NCI-H2227 (cell line): ENCODE results near the gene ENTPD6.
"Not testable (repeated sequence)": the region's sequence is repeated elsewhere in the genome, so short reads cannot be mapped to it uniquely, and the experiment has no call there.

Source experiments
- DNase-seq: peaks from one replicate; lab custom pipeline; 2025; ENCODE audit not compliant: unreplicated experiment; lab: John Stamatoyannopoulos, UW

ENTPD6 gene

DNA sequence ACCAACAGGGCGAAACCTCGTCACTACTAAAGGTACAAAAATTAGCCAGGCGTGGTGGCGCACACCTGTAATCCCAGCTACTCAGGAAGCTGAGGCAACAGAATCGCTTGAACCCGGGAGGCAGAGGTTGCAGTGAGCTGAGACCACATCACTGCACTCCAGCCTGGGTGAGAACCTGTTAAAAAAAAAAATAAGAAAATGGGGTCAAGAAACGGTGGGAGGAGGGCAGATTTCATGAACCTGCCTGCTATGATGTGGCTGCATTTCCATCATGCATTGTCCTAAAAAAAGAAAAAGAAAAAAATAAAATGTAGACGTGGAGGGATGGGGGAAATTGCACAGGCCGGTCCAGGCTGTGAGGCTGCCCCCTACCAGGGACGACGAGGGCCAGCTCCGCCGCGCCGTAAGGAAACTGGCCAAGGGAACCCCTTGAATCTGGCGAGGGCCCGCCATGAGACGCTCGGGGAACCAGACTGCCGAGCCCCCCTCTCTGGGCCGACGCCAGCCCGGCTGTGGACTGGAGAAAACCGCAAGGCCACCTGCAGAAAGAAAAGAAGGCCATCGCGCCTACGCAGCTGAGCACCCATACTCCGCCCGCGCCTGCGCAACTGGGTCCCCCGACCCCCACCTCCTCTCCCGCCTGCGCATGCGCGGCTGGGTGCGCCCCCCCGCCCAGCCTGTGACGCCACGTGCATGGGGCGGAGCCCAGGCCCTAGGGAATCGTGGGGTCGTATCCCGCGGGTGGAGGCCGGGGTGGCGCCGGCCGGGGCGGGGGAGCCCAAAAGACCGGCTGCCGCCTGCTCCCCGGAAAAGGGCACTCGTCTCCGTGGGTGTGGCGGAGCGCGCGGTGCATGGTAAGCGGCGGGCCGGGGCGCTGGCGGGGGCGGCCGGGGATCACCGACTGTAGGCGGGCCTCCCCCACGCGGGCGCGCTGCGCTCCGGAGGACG is at the start of gene ENTPD6:
Gene ENTPD6, plus strand, starts transcription at position 699 of the 948 bp plus-strand sequence. CDS start 10,825 bp downstream, outside the sequence.
- DNase-seq: peak; percentile 95

DNA sequence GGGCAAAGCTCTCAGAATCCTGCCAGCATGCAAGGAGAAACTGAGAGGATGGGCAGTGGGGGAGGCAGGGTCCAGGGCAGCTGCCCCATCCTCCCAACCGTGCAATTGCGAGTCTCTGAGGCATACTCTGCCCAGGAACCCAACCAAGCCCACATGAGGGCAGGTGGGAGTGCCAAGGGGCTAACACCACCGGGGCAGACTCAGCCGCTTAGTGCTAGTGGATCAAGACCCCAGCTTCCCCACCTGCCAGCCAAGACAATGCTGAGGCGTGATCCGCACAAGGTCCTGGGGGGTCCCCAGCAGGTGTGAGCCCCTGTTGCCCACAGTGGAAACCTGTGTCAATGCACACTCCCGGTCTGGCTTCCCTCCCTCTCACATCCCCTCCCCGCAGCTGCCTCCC is 48.5 kb upstream of the ENTPD6 start:
- no peak for DNase-seq

DNA sequence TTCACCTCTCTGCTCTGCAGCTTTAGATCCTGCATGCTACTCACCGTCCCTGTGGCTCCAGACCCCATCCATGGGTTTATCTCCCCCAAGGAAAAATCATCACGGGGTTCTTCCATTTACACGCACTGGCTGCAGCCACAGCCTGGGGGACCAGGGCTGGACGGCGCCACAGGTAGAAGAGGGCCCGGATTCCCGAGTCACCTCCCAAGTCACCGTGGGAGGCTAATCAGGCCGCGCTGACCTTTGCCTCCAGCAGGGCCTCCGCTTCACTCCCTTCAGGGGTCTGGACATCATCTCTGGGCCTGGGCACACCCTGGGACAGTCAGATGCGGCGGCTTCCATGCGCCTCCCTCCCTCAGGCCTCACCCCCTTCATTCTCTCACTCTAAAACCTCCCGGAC is 47.8 kb upstream of the ENTPD6 start:
- DNase-seq: no peak

DNA sequence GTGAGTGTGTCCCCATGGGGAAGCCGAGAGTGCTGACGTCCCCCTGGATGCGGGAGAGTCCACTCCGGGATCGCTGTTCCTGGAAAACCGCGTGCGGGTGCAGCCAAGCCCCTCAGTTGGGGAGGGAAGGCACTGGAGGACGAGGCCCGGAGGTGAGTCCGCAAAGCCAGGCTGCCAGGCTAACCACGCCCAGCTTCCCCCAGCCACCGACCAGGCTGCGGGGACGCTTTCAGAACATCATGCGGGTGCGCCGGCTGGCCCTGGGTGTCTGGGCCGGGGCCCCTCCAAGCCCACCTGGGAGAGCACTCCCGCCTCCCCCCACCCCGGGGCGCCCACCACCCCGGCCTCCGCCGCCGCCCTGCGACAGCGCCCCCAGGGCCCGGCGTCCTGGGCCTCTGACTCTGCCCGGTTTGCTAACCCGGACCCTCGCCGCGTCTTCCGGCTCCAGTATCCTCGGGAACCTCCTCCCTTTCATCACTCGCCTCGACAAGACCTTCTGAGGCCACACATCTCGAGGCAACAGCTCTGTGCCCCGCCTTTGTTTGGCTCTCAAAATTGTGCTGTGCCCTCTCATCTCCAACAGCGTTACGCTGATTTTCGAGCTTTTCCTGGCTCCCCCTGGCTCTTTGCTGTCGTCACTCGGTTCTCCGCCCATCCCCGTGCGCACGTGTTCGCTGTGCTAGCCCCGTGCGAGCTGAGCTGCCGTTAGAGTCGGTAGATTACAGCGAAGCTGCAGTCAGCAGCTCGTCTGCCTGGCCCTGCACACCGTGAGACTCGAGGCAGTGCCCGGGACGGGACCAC is 47.1 kb upstream of the ENTPD6 start:
- no peak for DNase-seq

DNA sequence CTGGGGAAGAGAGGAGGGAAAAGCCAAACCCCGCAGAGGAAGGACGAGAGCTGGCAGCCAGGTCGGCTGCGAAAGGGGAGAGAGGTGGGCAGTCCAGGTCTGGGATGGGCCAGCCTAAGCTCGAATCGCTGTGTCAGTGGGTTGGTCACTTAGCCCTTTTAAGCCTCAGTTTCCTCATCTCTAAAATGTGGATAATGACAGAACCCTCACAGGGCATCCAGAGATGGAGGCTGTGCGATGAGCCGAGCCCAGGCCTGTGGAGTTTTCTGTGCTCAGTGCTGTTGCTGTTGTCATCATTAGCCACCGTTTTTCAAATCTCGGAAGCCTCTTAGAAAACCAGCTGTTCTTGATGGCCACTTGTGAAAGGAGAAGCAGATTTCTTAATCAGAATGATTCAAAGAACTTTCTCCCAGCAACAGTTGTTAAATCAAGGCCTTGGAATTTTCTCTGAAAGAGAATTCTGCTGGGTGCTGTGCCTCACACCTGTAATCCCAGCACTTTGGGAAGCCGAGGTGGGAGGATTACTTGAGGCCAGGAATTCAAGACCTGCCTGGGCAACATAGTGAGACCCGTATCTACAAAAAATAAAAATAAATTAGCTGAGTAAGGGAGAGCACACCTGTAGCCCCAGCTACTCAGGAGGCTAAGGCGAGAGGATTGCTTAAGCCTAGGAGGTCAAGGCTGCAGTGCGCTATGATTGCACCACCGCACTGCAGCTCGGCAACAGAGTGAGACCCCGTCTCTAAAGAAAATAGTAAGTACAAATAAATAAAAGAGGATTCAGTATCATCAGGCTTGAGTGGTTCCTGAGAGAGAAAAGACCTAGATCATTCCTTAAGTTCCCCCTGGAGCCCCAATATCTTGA is 46.3 kb upstream of the ENTPD6 start:
- DNase-seq: no peak

DNA sequence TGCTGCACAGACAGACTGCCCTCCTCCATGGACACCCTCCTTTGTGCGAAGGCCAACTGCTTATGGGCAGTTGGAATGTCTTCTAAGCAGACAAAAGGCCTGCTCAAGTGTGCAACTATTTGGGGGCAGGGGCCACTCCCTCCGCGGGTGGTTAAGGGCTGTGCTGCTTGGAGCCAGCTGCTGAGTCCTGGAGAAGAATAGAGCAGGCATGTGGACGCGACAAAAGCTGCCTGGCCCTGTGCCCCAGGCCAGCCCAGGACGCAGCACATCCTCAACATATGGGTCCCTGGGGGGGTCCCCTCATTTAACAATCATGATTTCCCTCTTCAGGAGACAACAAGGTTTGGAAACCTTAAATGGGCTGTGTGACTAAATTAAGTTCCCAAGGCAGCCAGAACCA is 45.5 kb upstream of the ENTPD6 start:
- peak; percentile 71 for DNase-seq

DNA sequence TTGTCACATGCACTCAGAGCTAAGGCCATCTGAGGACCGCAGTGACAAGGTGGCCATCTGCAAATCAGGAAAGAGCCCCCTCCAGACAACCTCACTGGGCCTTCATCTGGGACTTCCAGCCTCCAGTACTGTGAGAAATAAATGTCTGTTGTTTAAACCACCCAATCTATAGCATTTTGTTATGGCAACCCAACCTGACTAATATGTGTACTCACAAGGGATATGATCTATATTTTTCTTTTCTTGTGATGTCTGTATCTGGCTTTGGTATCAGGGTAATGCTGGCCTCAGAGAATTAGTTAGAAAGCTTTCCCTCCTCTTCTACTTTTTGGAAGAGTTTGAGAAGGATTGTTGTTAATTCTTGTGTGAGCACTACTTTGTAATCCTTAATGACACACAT is 37.5 kb upstream of the ENTPD6 start:
- no peak for DNase-seq

DNA sequence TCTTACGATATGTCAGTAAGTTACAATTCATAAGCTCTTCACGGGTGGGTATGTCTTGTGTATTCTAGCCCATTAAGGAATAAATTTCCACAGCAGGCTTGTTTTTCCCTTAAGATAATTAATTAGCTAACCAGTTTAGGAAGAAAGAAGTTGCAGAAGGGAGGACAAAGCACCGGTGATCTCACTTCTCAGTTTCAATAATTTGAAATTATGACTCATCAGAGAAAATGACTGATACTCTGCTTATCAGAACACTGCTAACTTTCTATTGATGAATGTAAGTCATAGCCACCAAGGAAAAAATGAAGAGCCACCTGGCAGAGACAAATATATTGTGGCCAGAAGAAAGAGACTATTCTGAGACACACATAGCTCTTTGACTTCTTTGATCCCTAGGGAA is 35.0 kb upstream of the ENTPD6 start:
- DNase-seq: no peak

DNA sequence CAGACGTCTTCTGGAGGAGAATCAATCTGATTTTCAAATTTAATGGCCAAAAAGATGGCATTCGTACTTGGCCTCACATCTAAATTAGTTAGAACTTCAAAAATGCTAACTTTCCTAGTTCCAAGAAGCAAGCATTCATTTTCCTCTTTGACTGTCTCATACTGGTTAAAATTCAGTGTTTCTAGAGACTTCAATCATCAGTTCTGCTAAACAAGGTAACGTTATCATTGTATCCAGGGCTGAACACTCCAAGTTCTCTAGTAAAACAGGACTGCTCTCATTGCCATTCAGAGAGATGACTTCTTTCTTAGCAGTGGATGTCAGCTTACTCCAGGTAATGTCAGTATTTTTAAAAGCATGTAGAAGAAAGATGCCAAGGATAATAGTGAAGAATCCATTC is 34.6 kb upstream of the ENTPD6 start:
- no peak for DNase-seq

DNA sequence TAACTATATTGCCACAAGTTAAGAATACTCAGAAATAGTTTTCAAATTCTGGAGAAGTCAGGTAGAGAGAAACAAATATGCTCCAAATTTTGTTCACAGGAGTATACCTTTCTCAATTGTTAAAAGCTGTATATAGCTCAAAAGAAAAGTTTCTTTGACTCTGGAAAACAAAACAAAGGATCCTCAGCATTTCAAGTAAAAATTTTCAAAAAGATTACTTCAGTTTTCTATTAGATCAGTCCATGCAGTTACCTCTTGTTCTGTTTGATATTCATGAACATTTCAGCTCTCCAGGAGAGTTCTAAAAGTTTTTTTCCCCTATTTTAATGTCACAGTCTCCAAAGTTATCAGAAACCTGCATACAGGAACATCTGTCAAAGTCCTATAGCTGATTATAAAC is 30.4 kb upstream of the ENTPD6 start:
- DNase-seq: no peak

DNA sequence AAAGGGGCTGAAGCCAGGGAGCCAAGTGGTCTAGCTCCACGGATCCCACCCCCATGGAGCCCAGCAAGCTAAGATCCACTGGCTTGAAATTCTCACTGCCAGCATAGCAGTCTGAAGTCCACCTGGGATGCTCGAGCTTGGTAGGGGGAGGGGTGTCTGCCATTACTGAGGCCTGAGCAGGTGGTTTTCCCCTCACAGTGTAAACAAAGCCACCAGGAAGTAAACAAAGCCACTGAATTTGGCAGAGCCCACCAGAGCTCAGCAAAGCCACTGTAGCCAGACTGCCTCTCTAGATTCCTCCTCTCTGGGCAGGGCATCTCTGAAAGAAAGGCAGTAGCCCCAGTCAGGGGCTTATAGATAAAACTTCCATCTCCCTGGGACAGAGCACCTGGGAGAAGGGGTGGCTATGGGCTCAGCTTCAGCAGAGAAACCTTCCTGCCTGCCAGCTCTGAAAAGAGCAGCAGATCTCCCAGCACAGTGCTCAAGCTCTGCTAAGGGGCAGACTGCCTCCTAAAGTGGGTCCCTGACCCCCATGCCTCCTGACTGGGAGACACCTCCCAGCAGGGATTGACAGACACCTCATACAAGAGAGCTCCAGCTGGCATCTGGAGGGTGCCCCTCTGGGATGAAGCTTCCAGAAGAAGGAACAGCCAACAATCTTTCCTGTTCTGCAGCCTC is 29.3 kb upstream of the ENTPD6 start:
- DNase-seq: not testable (repeated sequence)

DNA sequence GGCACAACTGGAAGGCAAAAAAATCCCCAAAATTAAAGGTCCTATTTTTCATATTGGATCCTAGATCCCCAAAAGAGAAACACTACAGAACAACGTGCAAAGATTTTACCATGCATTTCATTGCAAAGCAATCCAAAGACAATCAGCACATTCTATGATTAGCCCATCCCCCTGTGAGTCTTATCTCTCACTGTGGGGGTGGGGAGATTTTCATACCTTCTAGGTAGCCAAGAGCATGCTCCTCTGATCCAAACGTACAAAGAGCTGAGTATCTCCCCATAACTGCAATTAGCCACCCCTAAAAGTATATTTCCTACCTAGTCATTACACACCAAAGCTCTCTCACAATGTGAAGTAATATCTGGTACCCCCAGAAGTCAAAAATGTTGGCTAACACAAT is 22.2 kb upstream of the ENTPD6 start:
- no peak for DNase-seq

DNA sequence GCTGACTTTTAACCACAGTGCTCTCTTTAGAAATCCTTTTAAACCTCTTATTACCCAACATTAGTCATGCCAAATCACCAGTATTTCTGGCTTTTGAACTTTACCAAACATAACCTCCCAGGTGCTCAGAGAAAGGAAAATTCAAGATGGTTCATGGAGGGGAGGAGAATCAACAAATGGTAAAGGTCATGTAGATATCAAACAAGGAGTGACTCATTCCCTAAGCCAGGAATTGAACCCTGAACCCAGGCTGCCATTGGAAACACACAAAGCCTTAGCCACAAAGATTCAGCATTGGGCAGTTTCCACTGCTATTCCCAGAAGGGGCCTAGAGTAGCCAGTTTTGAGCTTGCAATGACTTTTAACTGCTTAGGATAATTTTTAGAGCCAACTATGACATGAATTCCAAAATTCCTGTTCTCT is 21.6 kb upstream of the ENTPD6 start:
- no peak for DNase-seq

DNA sequence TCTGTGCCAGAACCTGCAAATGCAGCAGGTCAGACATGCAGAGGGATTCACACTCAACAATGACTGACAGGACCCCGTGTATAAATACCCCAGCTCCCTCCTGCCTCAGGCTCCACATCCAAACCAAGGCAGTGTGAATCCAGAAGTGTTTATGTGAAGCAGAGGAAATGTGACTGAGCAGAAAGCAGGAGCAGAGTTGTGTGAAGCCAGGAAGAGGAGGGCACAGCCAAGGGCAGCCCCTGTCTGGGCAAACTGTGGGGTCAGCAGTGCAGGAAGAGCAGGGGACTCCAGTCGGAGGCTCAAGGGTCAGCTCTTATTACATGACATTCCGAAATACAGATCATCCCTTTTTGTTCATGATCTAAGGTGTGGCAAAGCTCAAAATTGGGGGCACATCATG is 19.3 kb upstream of the ENTPD6 start:
- DNase-seq: no peak

DNA sequence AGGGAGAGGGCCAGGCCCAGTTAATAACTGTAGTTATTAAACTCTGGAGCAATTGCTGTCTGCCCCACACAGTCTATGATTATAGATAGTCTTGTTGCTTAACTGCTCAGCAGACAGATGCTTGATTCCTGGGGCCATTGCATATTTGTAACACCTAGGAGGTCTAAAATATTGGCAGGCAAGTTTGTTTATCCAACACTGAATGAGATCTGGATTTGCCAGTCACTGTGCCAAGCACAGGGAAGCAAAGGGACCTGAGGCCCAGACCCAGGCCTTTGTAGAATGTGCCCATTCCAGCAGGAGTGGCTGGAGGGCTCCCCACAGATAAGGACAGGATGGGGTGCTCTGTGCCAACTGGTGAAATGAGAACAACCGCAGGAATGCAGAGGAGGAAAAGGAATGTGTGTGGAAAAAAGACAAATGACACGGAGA is 17.6 kb upstream of the ENTPD6 start:
- no peak for DNase-seq

DNA sequence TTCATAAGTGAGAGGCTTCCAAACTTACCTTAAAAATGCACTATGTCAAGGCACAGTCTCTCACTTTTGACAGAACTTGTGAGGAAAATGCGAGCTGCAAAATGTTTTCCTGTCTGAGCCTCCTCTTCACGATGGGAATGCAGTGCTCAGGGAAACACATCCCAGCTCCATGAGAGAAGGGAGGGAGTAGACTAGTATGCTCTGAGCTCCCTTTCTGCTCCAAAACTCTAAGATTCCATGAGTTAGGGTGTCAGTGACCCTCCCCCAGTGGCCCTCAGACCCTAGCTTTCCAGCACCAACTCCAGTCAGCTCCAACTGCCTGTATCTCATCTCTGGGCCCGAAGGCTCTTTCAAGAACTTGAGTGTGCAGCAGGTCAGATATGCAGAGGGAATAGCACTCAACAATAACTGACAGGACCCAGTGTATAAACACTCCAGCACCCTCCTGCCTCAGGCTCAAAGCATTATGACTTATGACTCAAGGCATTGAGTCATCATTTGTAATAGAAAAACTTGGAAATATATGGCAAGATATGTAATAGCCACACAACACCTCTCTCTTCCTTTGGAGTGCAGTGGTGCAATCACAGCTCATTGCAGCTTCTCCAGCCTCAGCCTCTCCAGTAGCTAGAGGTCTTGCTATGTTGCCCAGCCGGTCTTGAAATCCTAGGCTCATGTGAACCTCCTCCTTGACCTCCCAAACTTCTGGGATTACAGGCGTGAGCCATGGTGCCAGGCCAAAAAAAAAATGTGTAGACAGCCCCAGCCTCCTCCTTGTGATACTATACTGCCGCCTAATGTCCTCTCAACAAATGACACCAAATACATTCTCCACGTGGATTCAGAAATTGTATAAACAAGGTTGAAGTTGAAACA is 16.7 kb upstream of the ENTPD6 start:
- DNase-seq: peak; percentile 59

DNA sequence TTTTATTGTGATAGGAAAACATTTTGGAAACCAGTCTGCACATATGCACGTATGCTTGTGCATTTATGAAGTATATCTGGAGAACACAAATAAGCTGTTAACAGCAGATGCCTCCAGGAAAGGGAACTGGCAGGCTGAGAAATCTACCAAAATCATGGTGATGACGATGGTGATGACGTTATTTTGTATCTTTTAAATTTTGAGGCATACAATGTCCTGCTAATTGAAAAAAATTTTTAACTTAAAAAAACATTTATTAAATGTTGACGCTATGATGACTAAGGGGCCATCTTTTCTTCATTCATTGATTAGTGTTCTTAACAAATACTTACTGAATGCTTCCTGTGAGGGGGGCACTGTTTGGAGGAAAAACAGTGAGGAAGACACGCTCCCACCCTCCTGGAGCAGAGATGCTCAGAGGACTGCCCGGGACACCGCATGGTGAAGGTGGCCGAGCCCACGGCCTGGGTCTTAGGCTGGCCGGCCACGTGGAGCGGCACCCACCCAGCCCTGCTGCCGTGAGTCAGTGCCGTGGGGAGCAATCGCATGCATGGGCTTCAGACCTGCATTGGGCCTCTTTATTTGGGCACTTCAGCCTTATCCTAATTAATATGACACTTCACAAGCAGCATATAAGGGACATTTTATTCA is 15.9 kb upstream of the ENTPD6 start:
- DNase-seq: no peak

DNA sequence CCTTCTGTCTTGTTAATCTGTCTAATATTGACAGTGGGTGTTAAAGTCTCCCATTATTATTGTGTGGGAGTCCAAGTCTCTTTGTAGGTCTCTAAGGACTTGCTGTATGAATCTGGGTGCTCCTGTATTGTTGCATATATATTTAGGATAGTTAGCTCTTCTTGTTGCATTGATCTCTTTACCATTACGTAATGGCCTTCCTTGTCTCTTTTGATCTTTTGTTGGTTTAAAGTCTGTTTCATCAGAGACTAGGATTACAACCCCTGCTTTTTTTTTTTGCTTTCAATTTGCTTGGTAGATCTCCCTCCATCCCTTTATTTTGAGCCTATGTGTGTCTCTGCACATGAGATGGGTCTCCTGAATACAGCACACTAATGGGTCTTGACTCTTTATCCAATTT is 11.1 kb upstream of the ENTPD6 start:
- not testable (repeated sequence) for DNase-seq

DNA sequence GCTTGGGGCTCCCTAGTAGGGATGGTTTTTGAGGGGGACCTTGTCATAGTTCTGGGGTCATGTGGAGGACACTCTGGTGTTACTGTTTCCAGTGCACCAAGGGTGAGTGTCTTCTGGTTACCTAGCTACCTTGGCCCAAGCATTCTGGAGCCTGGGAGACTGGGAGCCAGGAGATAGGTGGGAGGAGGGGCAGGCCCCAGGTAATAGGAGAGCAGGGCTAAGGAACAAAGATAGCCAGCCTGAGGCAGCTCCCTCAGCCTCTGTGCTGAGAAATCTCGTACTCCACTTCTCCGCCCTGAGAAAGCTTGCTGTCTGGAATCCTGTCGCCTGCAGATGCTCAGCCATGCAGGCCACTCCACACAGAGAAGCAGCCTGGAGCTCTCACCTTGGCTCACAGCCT is 8.3 kb upstream of the ENTPD6 start:
- DNase-seq: no peak
